Measurements from ENCODE around the gene PKN3.
"Not testable (repeated sequence)": the region's sequence is repeated elsewhere in the genome, so short reads cannot be mapped to it uniquely, and the experiment has no call there.

The PKN3 gene

DNA sequence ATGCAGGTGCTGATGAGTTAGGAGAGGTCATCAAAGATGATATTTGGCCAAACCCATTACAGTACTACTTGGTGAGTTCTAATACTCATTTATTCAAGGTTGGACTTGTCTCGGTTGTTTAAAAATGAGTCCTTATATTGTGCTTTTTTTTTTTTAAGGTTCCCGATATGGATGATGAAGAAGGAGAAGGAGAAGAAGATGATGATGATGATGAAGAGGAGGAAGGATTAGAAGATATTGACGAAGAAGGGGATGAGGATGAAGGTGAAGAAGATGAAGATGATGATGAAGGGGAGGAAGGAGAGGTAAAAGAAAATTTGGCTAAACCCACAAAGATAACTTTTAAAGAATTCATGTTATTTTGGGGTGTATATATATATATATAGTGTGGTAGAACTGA, 8.6 kb upstream of the PKN3 start:
- not testable (repeated sequence) for DNase-seq (ENCODE audit: low spot score)

DNA sequence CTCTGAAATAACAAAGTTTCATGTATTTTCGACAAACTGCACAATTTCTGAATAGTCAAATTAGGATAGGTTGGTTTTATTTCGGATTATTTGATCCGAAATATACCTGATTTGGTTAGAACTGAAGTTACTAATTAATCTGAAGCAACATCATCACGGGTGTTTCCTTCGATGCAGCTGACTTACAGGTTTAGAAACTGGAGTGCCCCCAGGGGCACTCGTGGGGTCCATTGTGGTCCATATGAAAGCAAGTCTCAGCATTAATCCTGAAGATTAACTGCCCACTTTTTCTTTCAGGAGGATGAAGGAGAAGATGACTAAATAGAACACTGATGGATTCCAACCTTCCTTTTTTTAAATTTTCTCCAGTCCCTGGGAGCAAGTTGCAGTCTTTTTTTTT, 8.0 kb upstream of the PKN3 start:
- DNase-seq (ENCODE audit: low spot score) = no peak

DNA sequence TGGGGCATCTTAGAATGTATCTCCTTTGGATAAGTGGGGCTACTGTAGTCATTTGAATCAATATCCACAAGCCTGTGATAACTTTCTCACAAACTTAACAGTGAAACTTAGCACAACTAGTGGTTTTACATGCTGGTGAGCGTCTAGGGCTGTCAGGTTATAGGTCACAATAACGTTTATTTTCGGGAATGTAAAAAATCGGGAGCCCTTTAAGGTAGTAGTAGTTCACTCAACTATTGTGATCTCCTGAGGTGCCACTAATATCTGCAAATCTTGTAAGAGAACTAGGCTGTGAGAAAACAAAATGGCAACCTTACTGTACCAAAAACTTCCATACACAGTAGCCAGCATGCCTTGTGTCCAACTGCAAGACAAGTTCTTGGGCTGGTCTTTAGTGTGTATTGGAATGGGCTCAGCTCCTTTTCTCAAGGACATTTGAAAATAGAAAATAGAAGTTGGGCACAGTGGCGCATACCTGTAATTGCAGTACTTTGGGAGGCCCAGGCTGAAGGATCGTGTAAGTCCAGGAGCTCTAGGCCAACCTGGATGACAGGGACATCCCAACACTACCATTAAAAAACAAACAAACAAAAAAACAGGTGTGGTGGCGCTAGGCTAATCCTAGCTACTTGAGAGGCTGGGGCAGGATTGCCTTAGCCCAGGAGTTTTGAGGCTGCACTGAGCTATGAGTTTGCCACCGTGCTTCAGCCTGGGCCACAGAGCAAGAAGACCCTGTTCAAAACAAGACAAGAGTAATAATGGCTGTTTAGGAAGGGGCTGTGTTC, 5.2 kb upstream of the PKN3 start:
- no peak for DNase-seq (ENCODE audit: low spot score)

DNA sequence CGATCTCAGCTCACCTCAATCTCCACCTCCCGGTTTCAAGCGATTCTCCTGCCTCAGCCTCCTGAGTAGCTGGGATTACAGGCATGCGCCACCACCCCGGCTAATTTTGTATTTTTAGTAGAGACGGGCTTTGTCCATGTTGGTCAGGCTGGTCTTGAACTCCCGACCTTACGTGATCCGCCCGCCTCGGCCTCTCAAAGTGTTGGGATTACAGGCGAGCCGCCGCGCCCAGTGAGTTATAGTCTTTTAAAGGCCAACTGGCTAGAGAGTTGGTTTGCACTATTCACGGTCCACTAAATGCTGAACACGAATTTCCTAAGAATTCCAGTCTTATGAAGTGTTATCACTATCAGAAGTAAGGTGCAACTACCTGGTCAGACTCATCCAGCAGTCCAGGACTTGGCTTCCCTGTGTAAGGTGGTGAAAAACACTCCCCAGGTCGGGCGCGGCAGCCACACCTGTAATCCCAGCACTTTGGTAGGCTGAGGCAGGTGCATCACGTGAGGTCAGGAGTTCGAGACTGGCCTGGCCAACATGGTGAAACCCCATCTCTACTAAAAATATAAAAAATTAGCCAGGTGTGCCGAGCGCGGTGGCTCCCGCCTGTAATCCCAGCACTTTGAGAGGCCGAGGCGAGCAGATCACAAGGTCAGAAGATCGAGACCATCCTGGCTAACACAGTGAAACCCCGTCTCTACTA, 3.1 kb upstream of the PKN3 start:
- DNase-seq (ENCODE audit: low spot score) = not testable (repeated sequence)

DNA sequence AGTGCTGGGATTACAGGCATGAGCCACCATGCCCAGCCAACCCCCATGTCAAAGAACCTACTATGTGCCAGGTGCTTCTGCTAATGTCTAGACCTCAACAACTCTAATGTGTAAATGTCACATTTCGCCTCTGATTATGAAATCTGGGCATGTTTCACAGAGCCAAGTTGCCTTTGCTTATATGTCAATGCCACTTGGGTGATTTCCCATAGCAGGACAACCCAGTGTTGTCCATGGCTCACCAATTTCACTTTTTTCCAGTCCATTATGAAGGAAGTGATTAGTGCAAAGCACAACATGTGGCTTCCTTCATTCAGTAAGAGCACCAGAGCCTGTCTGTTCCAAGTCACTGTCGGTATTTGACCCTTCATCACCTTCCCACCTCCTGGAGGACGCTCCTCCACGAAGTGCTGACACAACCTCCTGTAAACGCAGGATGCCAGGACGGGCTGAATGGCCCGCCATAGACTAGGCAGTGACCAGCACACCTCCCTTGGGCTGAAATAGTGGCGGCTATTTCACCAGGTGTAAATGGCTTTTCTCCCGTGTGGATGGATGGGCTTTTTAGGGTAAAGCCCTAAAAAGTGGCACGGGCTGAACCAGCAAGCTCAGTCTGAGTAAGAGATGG, 962 bp upstream of the PKN3 start:
- DNase-seq (ENCODE audit: low spot score) = no peak

DNA sequence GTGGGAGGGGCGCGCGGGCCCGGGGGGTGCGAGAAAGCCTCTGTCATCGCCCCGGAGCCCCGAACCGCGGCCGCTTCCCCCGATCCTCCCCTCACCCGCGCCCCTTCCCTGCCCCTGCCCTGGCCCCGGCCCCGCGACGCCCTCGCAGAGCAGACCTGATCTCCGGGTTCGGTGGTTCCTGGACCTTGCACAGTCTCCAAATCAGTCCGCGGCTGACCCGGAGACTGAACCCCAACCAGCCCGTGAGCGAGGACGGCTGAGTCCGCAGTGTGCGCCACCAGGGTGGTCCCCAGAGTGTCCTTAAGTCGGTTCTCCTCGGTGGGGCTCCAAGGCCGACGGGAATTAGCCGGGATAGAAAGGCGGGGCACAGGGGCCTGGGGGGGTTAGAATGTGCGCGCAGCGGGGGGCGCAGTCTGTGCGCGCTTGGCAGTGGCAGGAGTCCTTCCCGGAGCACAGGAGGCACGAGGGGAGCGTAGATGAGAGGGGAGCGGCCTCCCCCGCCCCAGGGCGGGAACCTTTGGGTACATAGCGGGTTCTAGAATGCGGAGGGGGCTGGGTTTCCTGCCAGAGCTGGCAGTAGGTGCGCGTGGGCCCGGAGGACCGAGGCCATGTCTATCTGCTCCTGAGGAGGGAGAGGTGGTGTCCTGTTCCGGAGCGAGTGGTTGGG, 779 bp downstream of the PKN3 start:
- no peak for DNase-seq (ENCODE audit: low spot score)

DNA sequence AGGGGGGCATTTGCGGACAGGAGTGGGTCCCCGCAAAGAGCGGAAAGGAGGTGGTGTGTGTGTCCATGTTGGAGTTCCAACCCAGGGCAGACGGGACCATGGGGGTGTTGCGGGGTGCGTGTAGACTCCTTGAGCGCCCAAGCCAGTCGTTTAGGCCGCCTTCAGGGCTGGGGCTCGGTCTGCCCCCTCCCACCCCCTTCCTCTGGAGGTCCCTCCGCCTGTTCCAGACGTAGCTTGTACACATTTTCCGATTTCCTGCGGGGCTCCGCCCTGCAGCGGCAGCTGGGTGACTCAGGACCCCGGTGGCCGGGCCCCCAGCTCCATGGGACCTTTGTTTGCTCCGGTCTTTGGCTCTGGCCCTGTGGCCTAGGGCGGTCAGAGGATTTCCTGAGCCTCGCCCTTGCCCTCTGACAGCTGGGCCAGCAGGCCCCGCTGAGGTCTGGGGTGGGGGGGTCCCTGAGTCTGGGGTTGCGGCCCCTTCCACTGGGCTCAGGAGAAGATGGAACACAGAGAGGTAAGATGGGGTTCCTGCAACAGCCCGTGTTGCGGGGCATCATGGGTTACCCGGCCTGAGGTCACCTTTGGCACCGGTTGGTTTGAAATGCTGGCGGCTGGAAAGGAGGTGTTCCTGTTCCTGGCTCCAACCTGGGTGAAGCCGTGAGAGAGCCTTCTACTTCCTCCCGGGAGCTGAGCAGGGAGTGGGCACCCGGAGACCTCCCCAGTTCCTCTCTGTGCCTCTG, 1.5 kb downstream of the PKN3 start:
- no peak for DNase-seq (ENCODE audit: low spot score)

DNA sequence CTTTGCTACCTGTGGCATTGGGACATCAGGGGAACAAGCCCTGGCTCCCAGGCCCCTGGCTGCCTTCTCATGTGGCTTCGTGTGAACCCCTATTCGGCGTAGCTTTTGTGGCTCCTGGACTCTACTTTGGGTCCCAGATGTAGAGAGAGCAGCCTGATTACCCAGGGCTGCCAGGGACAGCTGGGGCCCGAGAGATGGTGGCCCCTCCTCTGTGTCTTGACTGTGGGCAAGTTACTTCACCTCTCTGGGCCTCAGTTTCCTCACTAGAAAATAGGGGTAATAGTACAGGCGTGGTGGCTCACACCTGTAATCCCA, 2.0 kb downstream of the PKN3 start:
- no peak for DNase-seq (ENCODE audit: low spot score)

DNA sequence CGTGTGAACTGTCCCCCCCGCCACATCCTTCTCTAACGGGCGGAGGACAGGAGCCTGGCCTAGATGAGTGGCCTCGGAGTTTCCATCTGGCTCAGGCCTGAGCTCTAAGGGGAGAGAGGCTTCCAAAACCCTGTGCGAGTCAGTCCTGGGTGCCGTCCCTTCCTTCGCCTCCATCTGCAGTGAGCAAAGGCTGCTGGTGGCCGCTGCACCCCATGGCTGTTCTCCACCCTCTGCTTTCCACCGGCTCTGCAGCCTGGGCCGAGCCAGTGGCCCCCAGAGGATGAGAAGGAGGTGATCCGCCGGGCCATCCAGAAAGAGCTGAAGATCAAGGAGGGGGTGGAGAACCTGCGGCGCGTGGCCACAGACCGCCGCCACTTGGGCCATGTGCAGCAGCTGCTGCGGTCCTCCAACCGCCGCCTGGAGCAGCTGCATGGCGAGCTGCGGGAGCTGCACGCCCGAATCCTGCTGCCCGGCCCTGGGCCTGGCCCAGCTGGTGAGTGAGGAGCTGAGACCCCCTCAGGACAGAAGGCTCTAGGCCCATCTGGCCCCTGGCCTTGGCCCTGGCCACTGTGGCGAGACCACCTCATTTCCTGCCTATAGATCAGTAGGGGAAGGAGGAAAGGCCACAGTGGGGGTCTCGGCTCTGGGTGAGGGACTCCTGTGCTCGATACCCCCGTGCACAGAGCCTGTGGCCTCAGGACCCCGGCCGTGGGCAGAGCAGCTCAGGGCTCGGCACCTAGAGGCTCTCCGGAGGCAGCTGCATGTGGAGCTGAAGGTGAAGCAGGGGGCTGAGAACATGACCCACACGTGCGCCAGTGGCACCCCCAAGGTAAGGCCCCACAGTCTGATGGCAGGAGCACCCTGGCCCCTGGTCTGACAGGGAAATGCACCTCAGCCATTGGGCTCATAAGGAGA, 3.0 kb downstream of the PKN3 start:
- DNase-seq (ENCODE audit: low spot score) = no peak

DNA sequence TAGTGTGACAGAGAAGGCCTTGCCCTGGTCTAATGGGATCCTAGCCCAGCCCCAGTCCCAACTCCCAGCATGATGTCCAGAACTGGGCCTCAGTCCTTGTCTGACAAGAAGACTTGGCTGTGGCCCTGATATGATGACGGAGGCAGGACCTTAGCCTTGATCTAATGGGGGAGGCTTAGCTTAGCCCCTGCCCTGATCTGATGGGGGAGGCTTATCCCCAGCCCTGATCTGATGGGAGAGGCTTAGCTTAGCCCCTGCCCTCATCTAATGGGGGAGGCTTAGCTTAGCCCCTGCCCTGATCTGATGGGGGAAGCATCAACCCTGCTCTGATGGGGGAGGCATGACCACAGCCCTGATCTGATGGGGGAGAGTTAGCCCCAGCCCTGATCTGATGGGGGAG, 3.7 kb downstream of the PKN3 start:
- no peak for DNase-seq (ENCODE audit: low spot score)

DNA sequence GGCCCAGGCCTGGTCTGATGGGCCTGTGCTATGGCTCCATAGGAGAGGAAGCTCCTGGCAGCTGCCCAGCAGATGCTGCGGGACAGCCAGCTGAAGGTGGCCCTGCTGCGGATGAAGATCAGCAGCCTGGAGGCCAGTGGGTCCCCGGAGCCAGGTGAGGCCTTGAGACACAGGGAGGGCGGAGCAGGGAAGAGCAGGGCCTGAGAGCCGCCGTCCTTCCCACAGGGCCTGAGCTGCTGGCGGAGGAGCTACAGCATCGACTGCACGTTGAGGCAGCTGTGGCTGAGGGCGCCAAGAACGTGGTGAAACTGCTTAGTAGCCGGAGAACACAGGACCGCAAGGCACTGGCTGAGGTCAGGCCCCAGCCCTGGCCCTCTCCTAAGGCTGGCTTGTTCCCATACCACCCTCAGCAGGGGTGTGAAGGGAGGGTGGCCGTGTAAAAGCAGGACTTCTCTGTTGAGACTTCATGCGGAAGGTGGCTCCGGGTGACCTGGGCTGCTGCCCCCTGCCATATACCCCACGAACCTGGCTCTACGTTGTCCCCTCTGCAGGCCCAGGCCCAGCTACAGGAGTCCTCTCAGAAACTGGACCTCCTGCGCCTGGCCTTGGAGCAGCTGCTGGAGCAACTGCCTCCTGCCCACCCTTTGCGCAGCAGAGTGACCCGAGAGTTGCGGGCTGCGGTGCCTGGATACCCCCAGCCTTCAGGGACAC, 4.5 kb downstream of the PKN3 start:
- DNase-seq (ENCODE audit: low spot score) = no peak

DNA sequence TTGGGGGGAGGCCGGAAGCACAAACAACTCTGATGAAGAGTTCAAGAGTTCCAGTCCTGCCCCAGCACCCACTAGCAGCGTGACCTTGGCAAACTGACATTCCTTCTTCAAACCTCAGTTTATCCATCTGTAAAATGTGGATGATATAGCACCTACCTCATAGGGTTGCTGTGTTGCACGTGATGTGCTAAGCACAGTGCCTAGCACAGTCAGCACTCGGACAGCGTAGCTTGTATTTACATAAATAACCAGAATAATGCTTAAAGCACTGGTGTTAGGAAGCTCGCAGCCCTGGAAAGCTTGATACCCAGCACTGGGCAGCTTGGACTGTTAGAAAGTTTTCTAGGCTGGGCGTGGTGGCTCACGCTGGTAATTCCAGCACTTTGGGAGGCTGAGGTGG, 5.1 kb downstream of the PKN3 start:
- DNase-seq (ENCODE audit: low spot score) = no peak

DNA sequence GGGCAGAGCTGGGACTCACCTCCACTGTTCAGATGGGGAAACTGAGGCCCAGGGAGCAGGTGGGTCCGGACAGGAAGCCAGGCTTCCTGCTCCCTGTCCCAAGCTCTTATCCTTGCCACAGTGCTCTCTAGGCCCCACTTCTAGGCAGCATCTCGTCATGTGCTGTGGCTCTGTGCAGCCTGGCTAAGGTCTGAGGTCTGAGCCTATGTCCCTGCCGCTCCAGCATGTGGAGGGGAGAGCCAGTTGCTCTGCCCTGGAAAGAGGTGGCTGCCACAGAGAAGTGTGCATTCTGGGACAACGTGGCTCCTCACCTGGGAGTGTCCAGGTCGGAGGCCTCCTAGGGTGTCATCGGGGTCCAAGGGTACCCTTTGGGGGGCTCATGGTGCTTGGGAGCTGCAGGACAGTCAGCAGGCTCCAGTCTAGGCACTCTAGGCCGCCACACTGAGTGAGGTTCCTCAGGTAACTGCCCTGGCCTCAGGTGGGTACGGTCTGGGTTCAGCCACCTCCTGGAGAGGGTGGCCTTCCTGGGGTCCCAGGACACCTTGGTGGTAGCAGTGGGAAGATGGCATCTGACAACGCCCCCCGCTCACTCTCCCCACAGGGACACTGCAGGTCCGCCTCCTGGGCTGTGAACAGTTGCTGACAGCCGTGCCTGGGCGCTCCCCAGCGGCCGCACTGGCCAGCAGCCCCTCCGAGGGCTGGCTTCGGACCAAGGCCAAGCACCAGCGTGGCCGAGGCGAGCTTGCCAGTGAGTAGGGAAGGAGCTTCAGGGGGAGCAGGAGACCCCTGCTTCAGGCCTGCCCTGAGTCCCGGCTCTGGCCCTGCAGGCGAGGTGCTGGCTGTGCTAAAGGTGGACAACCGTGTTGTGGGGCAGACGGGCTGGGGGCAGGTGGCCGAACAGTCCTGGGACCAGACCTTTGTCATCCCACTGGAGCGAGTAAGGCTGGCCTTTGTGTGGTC, 10.4 kb downstream of the PKN3 start:
- no peak for DNase-seq (ENCODE audit: low spot score)

DNA sequence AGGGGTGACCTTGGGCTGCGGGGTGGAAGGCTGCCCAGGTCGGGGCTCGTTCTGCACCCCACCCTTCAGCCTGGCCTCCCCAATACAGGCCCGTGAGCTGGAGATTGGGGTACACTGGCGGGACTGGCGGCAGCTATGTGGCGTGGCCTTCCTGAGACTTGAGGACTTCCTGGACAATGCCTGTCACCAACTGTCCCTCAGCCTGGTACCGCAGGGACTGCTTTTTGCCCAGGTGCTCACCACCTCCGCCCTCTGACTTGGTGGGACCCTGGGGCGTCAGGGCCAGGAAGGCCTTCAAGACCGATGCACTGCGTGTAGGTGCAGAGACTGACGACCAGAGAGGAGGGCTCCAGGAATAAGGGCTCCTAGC, 11.1 kb downstream of the PKN3 start:
- no peak for DNase-seq (ENCODE audit: low spot score)

DNA sequence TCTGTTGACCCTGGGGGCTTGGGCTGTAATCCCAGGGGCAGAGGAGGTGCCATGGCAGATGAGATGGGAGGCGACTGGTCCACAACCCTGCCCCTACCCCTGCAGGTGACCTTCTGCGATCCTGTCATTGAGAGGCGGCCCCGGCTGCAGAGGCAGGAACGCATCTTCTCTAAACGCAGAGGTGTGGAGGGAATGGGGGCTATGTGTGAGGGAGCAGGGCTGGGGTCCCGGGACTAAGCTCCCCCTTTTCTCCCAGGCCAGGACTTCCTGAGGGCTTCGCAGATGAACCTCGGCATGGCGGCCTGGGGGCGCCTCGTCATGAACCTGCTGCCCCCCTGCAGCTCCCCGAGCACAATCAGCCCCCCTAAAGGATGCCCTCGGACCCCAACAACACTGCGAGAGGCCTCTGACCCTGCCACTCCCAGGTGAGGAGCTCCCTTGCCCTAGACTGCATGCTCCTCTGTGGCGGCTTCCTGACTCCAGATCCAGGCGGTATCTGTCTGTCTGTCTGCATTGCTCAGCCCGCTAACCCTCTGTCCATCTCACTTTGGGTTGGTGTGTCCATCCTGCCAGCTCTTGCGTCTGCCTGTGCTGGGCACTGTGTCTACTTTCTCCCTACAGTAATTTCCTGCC, 11.8 kb downstream of the PKN3 start:
- DNase-seq (ENCODE audit: low spot score) = no peak

DNA sequence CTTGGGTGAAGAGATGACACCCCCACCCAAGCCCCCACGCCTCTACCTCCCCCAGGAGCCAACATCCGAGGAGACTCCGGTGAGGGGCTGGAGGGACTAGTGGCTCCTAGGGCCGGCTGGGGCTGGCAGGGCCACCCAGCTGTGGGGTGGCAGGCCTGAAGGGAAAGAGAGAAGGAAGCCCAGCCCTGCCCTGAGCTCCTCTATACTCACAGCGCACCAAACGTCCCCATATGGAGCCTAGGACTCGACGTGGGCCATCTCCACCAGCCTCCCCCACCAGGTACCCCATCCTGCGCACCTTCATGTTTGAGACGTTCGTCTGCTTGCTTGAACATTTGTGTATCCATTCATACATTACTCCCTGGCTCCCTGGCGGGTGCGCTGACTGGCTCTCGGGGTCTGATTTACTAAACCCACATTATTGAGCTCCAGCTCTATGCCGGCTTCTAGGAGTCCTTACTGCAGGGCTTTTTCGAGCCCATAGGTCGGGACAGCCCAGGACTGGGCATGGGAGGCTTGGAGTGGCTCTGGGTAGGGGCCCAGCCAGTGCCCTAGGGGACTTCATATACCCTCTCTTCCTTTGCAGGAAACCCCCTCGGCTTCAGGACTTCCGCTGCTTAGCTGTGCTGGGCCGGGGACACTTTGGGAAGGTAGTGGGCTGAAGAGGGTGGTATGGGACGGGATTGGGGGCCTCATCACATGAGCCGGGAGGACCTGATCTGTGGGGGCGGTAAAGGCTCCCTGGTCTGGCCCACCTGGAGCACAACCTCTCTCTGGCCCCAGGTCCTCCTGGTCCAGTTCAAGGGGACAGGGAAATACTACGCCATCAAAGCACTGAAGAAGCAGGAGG, 12.5 kb downstream of the PKN3 start:
- DNase-seq (ENCODE audit: low spot score) = no peak

DNA sequence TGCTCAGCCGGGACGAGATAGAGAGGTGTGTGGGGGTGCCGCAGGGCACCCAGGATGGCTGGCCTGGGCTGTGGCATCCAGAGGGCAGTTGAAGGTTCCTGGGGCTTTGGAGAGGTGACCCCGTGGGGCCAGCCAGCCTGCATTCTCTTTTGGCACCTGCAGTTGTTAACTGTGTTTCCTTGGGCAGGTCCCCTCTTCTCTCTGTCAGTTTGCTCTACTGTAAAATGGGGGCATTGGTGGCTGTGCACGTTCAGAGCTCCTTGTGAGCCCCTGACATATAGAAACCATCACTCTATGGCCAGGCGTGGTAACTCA, 13.1 kb downstream of the PKN3 start:
- DNase-seq (ENCODE audit: low spot score) = no peak
